ENCODE data around the gene LCE3A.

DNA sequence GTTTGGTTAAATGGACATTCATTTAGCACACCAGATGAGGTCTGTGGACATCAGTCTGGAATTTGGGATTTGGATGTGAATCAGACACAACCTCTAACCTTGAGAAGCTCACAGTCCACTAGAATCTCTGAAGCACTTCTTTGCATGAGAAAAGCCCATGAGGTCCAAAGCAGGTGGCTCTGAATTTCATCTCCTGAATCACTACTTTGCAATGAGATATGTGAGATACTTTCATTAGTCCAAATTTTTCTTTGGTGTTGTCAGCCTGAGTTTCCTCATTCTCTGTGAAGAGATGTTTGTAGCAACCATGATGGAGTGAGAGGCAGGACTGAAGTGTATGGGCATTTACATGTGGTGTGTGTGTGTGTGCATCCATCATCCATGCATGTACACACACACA is 23.8 kb upstream of the LCE3A start:
- no peak for TF ChIP-seq POLR2A (IDR thresholded peaks at IDR 0.05)
- TF ChIP-seq, protein P1, sequence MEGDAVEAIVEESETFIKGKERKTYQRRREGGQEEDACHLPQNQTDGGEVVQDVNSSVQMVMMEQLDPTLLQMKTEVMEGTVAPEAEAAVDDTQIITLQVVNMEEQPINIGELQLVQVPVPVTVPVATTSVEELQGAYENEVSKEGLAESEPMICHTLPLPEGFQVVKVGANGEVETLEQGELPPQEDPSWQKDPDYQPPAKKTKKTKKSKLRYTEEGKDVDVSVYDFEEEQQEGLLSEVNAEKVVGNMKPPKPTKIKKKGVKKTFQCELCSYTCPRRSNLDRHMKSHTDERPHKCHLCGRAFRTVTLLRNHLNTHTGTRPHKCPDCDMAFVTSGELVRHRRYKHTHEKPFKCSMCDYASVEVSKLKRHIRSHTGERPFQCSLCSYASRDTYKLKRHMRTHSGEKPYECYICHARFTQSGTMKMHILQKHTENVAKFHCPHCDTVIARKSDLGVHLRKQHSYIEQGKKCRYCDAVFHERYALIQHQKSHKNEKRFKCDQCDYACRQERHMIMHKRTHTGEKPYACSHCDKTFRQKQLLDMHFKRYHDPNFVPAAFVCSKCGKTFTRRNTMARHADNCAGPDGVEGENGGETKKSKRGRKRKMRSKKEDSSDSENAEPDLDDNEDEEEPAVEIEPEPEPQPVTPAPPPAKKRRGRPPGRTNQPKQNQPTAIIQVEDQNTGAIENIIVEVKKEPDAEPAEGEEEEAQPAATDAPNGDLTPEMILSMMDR (IDR thresholded peaks at IDR 0.05) = no peak
